IMR-90 (cell line): ENCODE data around the gene MCF2L. TPM values are rescaled to one million over a fixed set of nuclear protein-coding genes. Genes with fewer than 3 reads are reported as not detected.
A peak's percentile ranks its signal among the peaks of the same experiment; 100 is the strongest.

Experiments used
- ATAC-seq: fragments of 200-7000 bp; cut with Tn5 transposase; 2 replicates; pipeline ENCODE4 v1.9.1; 2020; ENCODE audit warnings: low read depth, mild to moderate bottlenecking, moderate library complexity
- BruUV-seq: library from RNA; stranded (reverse); fragments of 400-500 nt; replicated peaks from 2 replicates; lab custom pipeline; 2021; lab: Mats Ljungman, UMichigan
- CTCF ChIA-PET: fragments of 300-600 bp; formaldehyde crosslinking; extraction: SDS; loops from one replicate; lab custom pipeline; 2021; ENCODE audit warnings: antibody characterized with exemption; lab: Yijun Ruan, JAX
- POLR2A ChIA-PET: fragments of 300-600 bp; sonication (Branson Sonifier 250); formaldehyde crosslinking; loops from one replicate; lab custom pipeline; 2022; ENCODE audit warnings: antibody characterized with exemption; ENCODE audit not compliant: unreplicated experiment; lab: Charles Lee
- DNase-seq: peaks from one replicate; pipeline ENCODE4 v3.0.0; 2013
- H2AFZ ChIP-seq: replicated peaks from 2 replicates; pipeline ENCODE3; 2013; ENCODE audit warnings: low read length, mild to moderate bottlenecking; ENCODE audit not compliant: poor library complexity
- H2AK5ac ChIP-seq: 2 replicates; pipeline ENCODE4 v1.6.1; 2013; ENCODE audit warnings: low read depth, low read length, inconsistent platforms
- H2AK9ac ChIP-seq: replicated peaks from 2 replicates; pipeline ENCODE3; 2013; ENCODE audit warnings: mild to moderate bottlenecking, low read depth, low read length, moderate library complexity; ENCODE audit not compliant: poor library complexity
- H2BK120ac ChIP-seq: 2 replicates; pipeline ENCODE4 v1.6.1; 2013; ENCODE audit warnings: low read depth, low read length, inconsistent platforms
- H2BK15ac ChIP-seq: 3 replicates; pipeline ENCODE4 v1.6.1; 2013; ENCODE audit warnings: low read depth, low read length, inconsistent platforms
- H2BK20ac ChIP-seq: 2 replicates; pipeline ENCODE4 v1.6.1; 2013; ENCODE audit warnings: low read depth, mild to moderate bottlenecking, inconsistent platforms, low read length, moderate library complexity
- H2BK5ac ChIP-seq: 2 replicates; pipeline ENCODE4 v1.6.1; 2013; ENCODE audit warnings: mild to moderate bottlenecking, low read depth, low read length, inconsistent platforms; ENCODE audit not compliant: poor library complexity, severe bottlenecking
- H3K14ac ChIP-seq: replicated peaks from 2 replicates; pipeline ENCODE4 v1.6.1; 2013; ENCODE audit warnings: low read depth, low read length, inconsistent platforms
- H3K18ac ChIP-seq: 2 replicates; pipeline ENCODE4 v1.6.1; 2013; ENCODE audit warnings: low read depth, low read length, control low read depth
- H3K23ac ChIP-seq: 2 replicates; pipeline ENCODE4 v1.6.1; 2013; ENCODE audit warnings: low read depth, low read length, inconsistent platforms
- H3K27ac ChIP-seq: 2 replicates; pipeline ENCODE4 v1.5.1; 2013; ENCODE audit warnings: mild to moderate bottlenecking, control low read depth, low read length; ENCODE audit not compliant: insufficient read depth
- H3K27me3 ChIP-seq: 2 replicates; pipeline ENCODE4 v1.6.1; 2013; ENCODE audit warnings: low read length; ENCODE audit not compliant: control insufficient read depth, insufficient read depth
- H3K36me3 ChIP-seq: 2 replicates; pipeline ENCODE4 v1.6.1; 2013; ENCODE audit warnings: low read length, mixed read lengths; ENCODE audit not compliant: control insufficient read depth, insufficient read depth
- H3K4ac ChIP-seq: 2 replicates; pipeline ENCODE4 v1.6.1; 2013; ENCODE audit warnings: low read depth, low read length, inconsistent platforms
- H3K4me1 ChIP-seq: 2 replicates; pipeline ENCODE4 v1.6.1; 2013; ENCODE audit warnings: low read length, mixed read lengths; ENCODE audit not compliant: control insufficient read depth, insufficient read depth
- H3K4me2 ChIP-seq: 2 replicates; pipeline ENCODE4 v1.6.1; 2013; ENCODE audit warnings: low read depth, mild to moderate bottlenecking, control low read depth, low read length, moderate library complexity
- H3K4me3 ChIP-seq: 2 replicates; pipeline ENCODE4 v1.5.1; 2013; ENCODE audit warnings: low read depth, mild to moderate bottlenecking, control low read depth, low read length, moderate library complexity; ENCODE audit not compliant: insufficient read depth
- H3K56ac ChIP-seq: 2 replicates; pipeline ENCODE4 v1.6.1; 2013; ENCODE audit warnings: low read length, inconsistent platforms; ENCODE audit not compliant: insufficient read depth; ENCODE audit errors: extremely low read depth
- H3K79me1 ChIP-seq, 2 experiments: 2 replicates each; pipeline ENCODE4 v1.6.1; 2013; ENCODE audit warnings: low read length in 2 of 2, inconsistent platforms in 1 of 2, low read depth in 1 of 2
- H3K9ac ChIP-seq: 2 replicates; pipeline ENCODE4 v1.6.1; 2013; ENCODE audit warnings: low read depth, low read length, control low read depth
- H3K9me1 ChIP-seq: 2 replicates; pipeline ENCODE4 v1.6.1; 2013; ENCODE audit warnings: low read length, inconsistent platforms; ENCODE audit not compliant: insufficient read depth
- H3K9me3 ChIP-seq: 2 replicates; pipeline ENCODE4 v1.6.1; 2013; ENCODE audit warnings: low read length; ENCODE audit not compliant: control insufficient read depth, insufficient read depth
- H4K20me1 ChIP-seq: 2 replicates; pipeline ENCODE4 v1.6.1; 2013; ENCODE audit warnings: low read length, inconsistent platforms; ENCODE audit not compliant: insufficient read depth
- H4K5ac ChIP-seq: 2 replicates; pipeline ENCODE4 v1.6.1; 2013; ENCODE audit warnings: mild to moderate bottlenecking, low read depth, low read length, control low read depth
- H4K8ac ChIP-seq, 2 experiments: 2 replicates each; pipeline ENCODE4 v1.6.1; 2013; ENCODE audit warnings: low read depth in 2 of 2, low read length in 2 of 2, control low read depth in 1 of 2, inconsistent platforms in 1 of 2
- H4K91ac ChIP-seq: 2 replicates; pipeline ENCODE4 v1.6.1; 2013; ENCODE audit warnings: low read depth, low read length, inconsistent platforms; ENCODE audit not compliant: insufficient read depth
- BHLHE40 ChIP-seq: fragments of 150-350 bp; IDR thresholded peaks from 2 replicates; pipeline ENCODE4 v1.6.1; 2016; ENCODE audit warnings: mild to moderate bottlenecking, low read depth, low read length
- CEBPB ChIP-seq: IDR thresholded peaks from 2 replicates; pipeline ENCODE4 v1.6.1; 2012; ENCODE audit warnings: low read depth, low read length, improper control_type of control experiment
- FOS ChIP-seq: fragments of 150-350 bp; IDR thresholded peaks from 2 replicates; pipeline ENCODE4 v1.6.1; 2016; ENCODE audit warnings: low read depth, low read length
- MAFK ChIP-seq: IDR thresholded peaks from 2 replicates; pipeline ENCODE4 v1.6.1; 2012; ENCODE audit warnings: low read depth, low read length, improper control_type of control experiment
- NFE2L2 ChIP-seq: fragments of 150-350 bp; IDR thresholded peaks from 2 replicates; pipeline ENCODE4 v1.6.1; 2016; ENCODE audit warnings: low read depth, mild to moderate bottlenecking, low read length
- RAD21 ChIP-seq: IDR thresholded peaks from 2 replicates; pipeline ENCODE4 v1.6.1; 2012; ENCODE audit warnings: low read length, improper control_type of control experiment
- SMC3 ChIP-seq: fragments of 150-350 bp; IDR thresholded peaks from 2 replicates; pipeline ENCODE4 v1.6.1; 2016; ENCODE audit warnings: low read depth, mild to moderate bottlenecking, antibody characterized with exemption, low read length, moderate library complexity
- WGBS, 2 experiments: methylation state at CpG; one replicate each; pipeline versions ENCODE4 v1.1.5 to v1.1.7; 2013; ENCODE audit warnings: missing lambda C conversion rate in 2 of 2; ENCODE audit not compliant: insufficient read length in 1 of 2; ENCODE audit errors: extremely low coverage in 2 of 2; 5-methylcytosine and 5-hydroxymethylcytosine counted together
- dilution Hi-C: fragments of 300-500 bp; cut with HindIII; formaldehyde crosslinking; loops from one replicate; pipeline ENCODE4 v1.14.3; 2018; ENCODE audit warnings: low sequenced_read_pairs; ENCODE audit not compliant: unreplicated experiment
- in situ Hi-C: fragments of 300-500 bp; cut with MboI; formaldehyde crosslinking; loops from 3 replicates; pipeline ENCODE4 v1.14.3; 2019; ENCODE audit warnings: low sequenced_read_pairs, inconsistent platforms, mixed read lengths
- intact Hi-C: fragments of 100-400 bp; cut with micrococcal nuclease; formaldehyde crosslinking; loops from 2 replicates; pipeline ENCODE4 v1.10.0; 2022
- polyA plus RNA-seq, 3 experiments: library from polyadenylated mRNA; depleted of rRNA; stranded (reverse); fragments of >200 nt; gene quantifications; 2 replicates each; pipeline ENCODE4 v1.2.3, GENCODE V29; 2012; ENCODE audit warnings: low replicate concordance in 1 of 3
- total RNA-seq: library from RNA; depleted of rRNA; stranded (reverse); fragments of >200 nt; gene quantifications from 2 replicates; pipeline ENCODE4 v1.2.3, GENCODE V29; 2012
- TF ChIP-seq, protein P1 (sequence below): fragments of 150-350 bp; IDR thresholded peaks from 2 replicates; pipeline ENCODE4 v1.6.1; 2016; ENCODE audit warnings: low read depth, mild to moderate bottlenecking, low read length, moderate library complexity, borderline replicate concordance
- TF ChIP-seq, protein P2 (sequence below): conservative IDR thresholded peaks from 2 replicates; pipeline ENCODE4 v1.5.1; 2012; ENCODE audit warnings: mild to moderate bottlenecking, low read depth, low read length, improper control_type of control experiment

The MCF2L gene
- total and polyA plus RNA-seq, 2 of the 4 experiments (the other 2 are of a cell fraction), result 0.18 TPM; not detected in 1

DNA sequence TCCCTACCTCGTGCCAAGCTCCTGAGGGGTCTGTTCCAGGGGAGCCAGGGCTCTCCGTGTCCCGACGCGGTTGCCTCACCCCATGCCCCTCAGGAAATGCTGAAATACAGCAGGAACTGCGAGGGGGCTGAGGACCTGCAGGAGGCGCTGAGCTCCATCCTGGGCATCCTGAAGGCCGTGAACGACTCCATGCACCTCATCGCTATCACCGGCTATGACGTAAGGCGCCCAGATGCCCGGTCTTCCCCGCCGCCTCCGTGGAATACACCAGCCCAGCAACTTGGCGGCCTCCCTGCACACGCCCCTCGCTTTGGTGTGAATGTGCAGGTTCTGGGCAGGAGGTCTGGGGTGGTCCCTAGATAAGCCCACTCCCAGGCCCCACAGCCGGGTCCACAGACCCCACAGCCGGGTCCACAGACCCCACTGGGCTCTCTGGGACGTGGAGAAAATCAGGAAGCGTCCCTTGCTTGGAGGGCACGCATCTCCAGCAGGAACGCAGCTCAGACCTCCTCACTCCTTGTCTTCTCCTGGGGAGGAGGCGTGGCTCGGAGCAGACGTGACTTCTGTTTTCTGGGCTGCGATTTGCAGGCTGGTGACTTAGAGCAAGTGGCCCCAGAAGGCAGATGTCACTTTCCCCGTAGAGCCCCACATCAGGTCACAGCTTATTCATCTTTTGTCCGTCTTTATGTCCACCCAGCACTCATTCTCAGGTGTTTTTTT is 117.2 kb downstream of the MCF2L start:
- POLR2A ChIA-PET, result no interaction called here
- H3K4me3 ChIP-seq, result no peak overlapping the region

More for the DNA sequence above, 117.2 kb downstream of the MCF2L start:
- H2AK9ac ChIP-seq, result no peak overlapping the region
- no peak overlapping the region for H2AK5ac ChIP-seq
- no peaks in the 10 kb centered on the region; the same call in 1 of the 2 replicates for H3K9me3 ChIP-seq
- H4K91ac ChIP-seq, result no peak overlapping the region
- no peak overlapping the region for H3K14ac ChIP-seq
- in situ Hi-C loops, result no loop called here
- no peak overlapping the region for H2BK5ac ChIP-seq
- no peaks in the 10 kb centered on the region for H3K36me3 ChIP-seq
- no peak overlapping the region for H3K4ac ChIP-seq
- no peaks in the 10 kb centered on the region for H4K20me1 ChIP-seq
- H3K4me2 ChIP-seq, result no peak overlapping the region
- no peaks in the 10 kb centered on the region for H3K9me1 ChIP-seq
- dilution Hi-C loops, result no loop called here
- no peaks in the 10 kb centered on the region for H3K79me1 ChIP-seq
- H2BK120ac ChIP-seq, result no peak overlapping the region
- no peak overlapping the region for H3K18ac ChIP-seq
- TF ChIP-seq MAFK (no peak), BHLHE40 (no peak), RAD21 (peak; percentile 47), CEBPB (no peak), FOS (no peak), SMC3 (peak; percentile 40; the same call in 1 of the 2 replicates), NFE2L2 (no peak)
- TF ChIP-seq, protein P1, sequence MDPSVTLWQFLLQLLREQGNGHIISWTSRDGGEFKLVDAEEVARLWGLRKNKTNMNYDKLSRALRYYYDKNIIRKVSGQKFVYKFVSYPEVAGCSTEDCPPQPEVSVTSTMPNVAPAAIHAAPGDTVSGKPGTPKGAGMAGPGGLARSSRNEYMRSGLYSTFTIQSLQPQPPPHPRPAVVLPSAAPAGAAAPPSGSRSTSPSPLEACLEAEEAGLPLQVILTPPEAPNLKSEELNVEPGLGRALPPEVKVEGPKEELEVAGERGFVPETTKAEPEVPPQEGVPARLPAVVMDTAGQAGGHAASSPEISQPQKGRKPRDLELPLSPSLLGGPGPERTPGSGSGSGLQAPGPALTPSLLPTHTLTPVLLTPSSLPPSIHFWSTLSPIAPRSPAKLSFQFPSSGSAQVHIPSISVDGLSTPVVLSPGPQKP, result no peak
- TF ChIP-seq, protein P2, sequence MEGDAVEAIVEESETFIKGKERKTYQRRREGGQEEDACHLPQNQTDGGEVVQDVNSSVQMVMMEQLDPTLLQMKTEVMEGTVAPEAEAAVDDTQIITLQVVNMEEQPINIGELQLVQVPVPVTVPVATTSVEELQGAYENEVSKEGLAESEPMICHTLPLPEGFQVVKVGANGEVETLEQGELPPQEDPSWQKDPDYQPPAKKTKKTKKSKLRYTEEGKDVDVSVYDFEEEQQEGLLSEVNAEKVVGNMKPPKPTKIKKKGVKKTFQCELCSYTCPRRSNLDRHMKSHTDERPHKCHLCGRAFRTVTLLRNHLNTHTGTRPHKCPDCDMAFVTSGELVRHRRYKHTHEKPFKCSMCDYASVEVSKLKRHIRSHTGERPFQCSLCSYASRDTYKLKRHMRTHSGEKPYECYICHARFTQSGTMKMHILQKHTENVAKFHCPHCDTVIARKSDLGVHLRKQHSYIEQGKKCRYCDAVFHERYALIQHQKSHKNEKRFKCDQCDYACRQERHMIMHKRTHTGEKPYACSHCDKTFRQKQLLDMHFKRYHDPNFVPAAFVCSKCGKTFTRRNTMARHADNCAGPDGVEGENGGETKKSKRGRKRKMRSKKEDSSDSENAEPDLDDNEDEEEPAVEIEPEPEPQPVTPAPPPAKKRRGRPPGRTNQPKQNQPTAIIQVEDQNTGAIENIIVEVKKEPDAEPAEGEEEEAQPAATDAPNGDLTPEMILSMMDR, result peak; percentile 43
- DNase-seq (peak; percentile 12), ATAC-seq (peak; percentile 35; the same call in 1 of the 2 replicates)
- intact Hi-C loops, result no loop called here
- no peak overlapping the region for H4K8ac ChIP-seq
- no peak overlapping the region for H3K56ac ChIP-seq
- H2AFZ ChIP-seq, result no peak overlapping the region
- H3K27me3 ChIP-seq, result peaks cover 54% of the 10 kb centered on the region
- H3K4me1 ChIP-seq, result no peaks in the 10 kb centered on the region
- CTCF ChIA-PET, result no interaction called here
- 61% methylated on average over 8 of the region's 32 CpGs; no CpG with 5 or more reads in 1 of the 2 experiments for WGBS, 2 experiments
- no peak overlapping the region for H3K27ac ChIP-seq
- H3K23ac ChIP-seq, result no peak overlapping the region
- H4K5ac ChIP-seq, result no peak overlapping the region
- no peak overlapping the region for H2BK20ac ChIP-seq
- no TSS peak for BruUV-seq
- H3K9ac ChIP-seq, result no peak overlapping the region
- H2BK15ac ChIP-seq, result no peak overlapping the region
